Bladder microvascular endothelial cell (primary cell): ENCODE results near the gene PICK1. TPM values are rescaled to one million over a fixed set of nuclear protein-coding genes. Genes with fewer than 3 reads are reported as not detected.

Experiments used
- total RNA-seq: library from RNA; depleted of rRNA; stranded (reverse); fragments of >200 nt; gene quantifications from 2 replicates; pipeline ENCODE4 v1.2.3, GENCODE V29; 2014

The PICK1 gene
- total RNA-seq: 8.3 and 23.7 TPM in 2 replicates

GRCh38 chr22:38056969-38057891 is at the start of gene PICK1:
Gene PICK1 (plus strand): TSS chr22:38057404. CDS start chr22:38057810, 406 bp downstream.

GRCh38 chr22:38083931-38084631 is 26.9 kb downstream of the PICK1 start, which contains the start of gene SLC16A8:
Gene SLC16A8 (minus strand): TSS chr22:38084184. CDS start chr22:38082873, 1,311 bp downstream.

GRCh38 chr22:38110008-38110862 is 53.0 kb downstream of the PICK1 start, which contains the start of gene BAIAP2L2:
Gene BAIAP2L2 (minus strand): TSS chr22:38110684. CDS start chr22:38110525, 159 bp downstream.

Other genes with a start within 250 kb of the PICK1 start
- 14.2 and 34.6 TPM in 2 replicates for gene GCAT, start 249.5 kb upstream of the PICK1 start, total RNA-seq
- not detected in 2 replicates for gene GALR3, start 234.0 kb upstream of the PICK1 start, total RNA-seq
- 17.2 and 25.2 TPM in 2 replicates for gene ANKRD54, start 213.1 kb upstream of the PICK1 start, total RNA-seq
- gene EIF3L, start 208.0 kb upstream of the PICK1 start, total RNA-seq: 235 and 342 TPM in 2 replicates
- gene MICALL1, start 151.1 kb upstream of the PICK1 start, total RNA-seq: 22.3 and 71.9 TPM in 2 replicates
- gene C22orf23, start 103.8 kb upstream of the PICK1 start, total RNA-seq: 0.16 TPM in 1 of 2 replicates, not detected in the other
- gene POLR2F, start 103.7 kb upstream of the PICK1 start, total RNA-seq: 45.0 and 75.7 TPM in 2 replicates
- not detected in 2 replicates for gene SOX10, start 72.8 kb upstream of the PICK1 start, total RNA-seq
- gene SLC16A8, start 26.8 kb downstream of the PICK1 start, total RNA-seq: 0.16 TPM in 1 of 2 replicates, not detected in the other
- 0.16 and 0.19 TPM in 2 replicates for gene BAIAP2L2, start 53.3 kb downstream of the PICK1 start, total RNA-seq
- 3.2 and 8.3 TPM in 2 replicates for gene PLA2G6, start 124.4 kb downstream of the PICK1 start, total RNA-seq
- gene MAFF, start 144.6 kb downstream of the PICK1 start, total RNA-seq: 51.8 and 127 TPM in 2 replicates
- 16.7 and 43.5 TPM in 2 replicates for gene TMEM184B, start 215.6 kb downstream of the PICK1 start, total RNA-seq